K562 (cell line): ENCODE data around the gene ACTL10. TPM values are rescaled to one million over a fixed set of nuclear protein-coding genes. Genes with fewer than 3 reads are reported as not detected.

ENCODE experiments used
- ATF1 ChIP-seq, 2 experiments: fragments of 450-650 bp in 1 of 2; IDR thresholded peaks; 2 replicates each; pipeline ENCODE4 v1.6.1; 2016; ENCODE audit warnings: missing compliant biosample characterization in 1 of 2, missing genetic modification characterization in 1 of 2
- E2F4 ChIP-seq: sonication (generic); formaldehyde crosslinking; IDR thresholded peaks from 2 replicates; pipeline ENCODE4 v1.8.0; 2022; ENCODE audit warnings: mild to moderate bottlenecking, low read depth, missing genetic modification reagents
- GMEB1 ChIP-seq: fragments of 250-450 bp; sonication (Bioruptor Pico); IDR thresholded peaks from 2 replicates; pipeline ENCODE4 v1.4.0; 2020; ENCODE audit warnings: mild to moderate bottlenecking
- HMGN3 ChIP-seq: IDR thresholded peaks from 2 replicates; pipeline ENCODE4 v1.6.1; 2011; ENCODE audit warnings: borderline replicate concordance, low read depth, mild to moderate bottlenecking, mixed read lengths, low read length; ENCODE audit not compliant: insufficient read length; ENCODE audit errors: extremely low read depth
- HNRNPLL ChIP-seq: fragments of 200-400 bp; formaldehyde crosslinking; IDR thresholded peaks from 2 replicates; pipeline ENCODE4 v1.6.1; 2017; ENCODE audit warnings: low read length, low read depth, mild to moderate bottlenecking; ENCODE audit not compliant: poor library complexity, severe bottlenecking
- KDM2B ChIP-seq: fragments of 250-450 bp; sonication (Bioruptor Pico); IDR thresholded peaks from 2 replicates; pipeline ENCODE4 v1.8.0; 2021; ENCODE audit warnings: mild to moderate bottlenecking, moderate library complexity
- NEUROD1 ChIP-seq: fragments of 150-350 bp; IDR thresholded peaks from 2 replicates; pipeline ENCODE4 v1.6.1; 2014; ENCODE audit warnings: borderline replicate concordance, low read length, low read depth; ENCODE audit not compliant: partially characterized antibody
- PML ChIP-seq: IDR thresholded peaks from 2 replicates; pipeline ENCODE4 v1.6.1; 2012; ENCODE audit warnings: low read length, inconsistent platforms
- RBM14 ChIP-seq: fragments of 200-400 bp; formaldehyde crosslinking; IDR thresholded peaks from 2 replicates; pipeline ENCODE4 v1.6.1; 2018; ENCODE audit warnings: low read depth, mild to moderate bottlenecking, low read length, moderate library complexity, borderline replicate concordance; ENCODE audit not compliant: insufficient read depth
- RBM25 ChIP-seq: fragments of 200-400 bp; formaldehyde crosslinking; IDR thresholded peaks from 2 replicates; pipeline ENCODE4 v1.6.1; 2018; ENCODE audit warnings: low read length, low read depth, moderate library complexity; ENCODE audit not compliant: severe bottlenecking
- RFX5 ChIP-seq: IDR thresholded peaks from 2 replicates; pipeline ENCODE4 v1.6.1; 2011; ENCODE audit warnings: low read depth, mild to moderate bottlenecking, improper control_type of control experiment, low read length
- SAFB ChIP-seq: fragments of 200-400 bp; formaldehyde crosslinking; IDR thresholded peaks from 2 replicates; pipeline ENCODE4 v1.6.1; 2017; ENCODE audit warnings: low read depth, low read length, borderline replicate concordance
- SAP30 ChIP-seq: fragments of 200-600 bp; sonication (generic); IDR thresholded peaks from 2 replicates; pipeline ENCODE4 v1.6.1; 2012; ENCODE audit warnings: borderline replicate concordance, low read depth, mild to moderate bottlenecking, moderate library complexity, low read length, control low read depth, inconsistent platforms; ENCODE audit not compliant: insufficient read depth, poor library complexity, severe bottlenecking
- SPI1 ChIP-seq: IDR thresholded peaks from 2 replicates; pipeline ENCODE4 v1.6.1; 2011; ENCODE audit warnings: low read depth, low read length, control low read depth, borderline replicate concordance
- SRSF9 ChIP-seq: fragments of 200-400 bp; formaldehyde crosslinking; IDR thresholded peaks from 2 replicates; pipeline ENCODE4 v1.6.1; 2017; ENCODE audit warnings: low read depth, low read length, borderline replicate concordance
- TRIM24 ChIP-seq, 2 experiments: fragments of 450-650 bp; IDR thresholded peaks; 2 replicates each; pipeline ENCODE4 v1.6.1; 2016
- ZNF24 ChIP-seq: fragments of 450-650 bp; IDR thresholded peaks from 2 replicates; pipeline ENCODE4 v1.6.1; 2016
- ZNF644 ChIP-seq: fragments of 200-800 bp; sonication (Bioruptor generic); IDR thresholded peaks from 2 replicates; pipeline ENCODE4 v1.6.1; 2016; ENCODE audit warnings: low read depth, missing genetic modification characterization, missing compliant biosample characterization
- ZNF766 ChIP-seq: fragments of 200-800 bp; sonication (Bioruptor generic); conservative IDR thresholded peaks from 2 replicates; pipeline ENCODE4 v1.6.1; 2016; ENCODE audit warnings: missing genetic modification characterization, missing compliant biosample characterization
- ZSCAN32 ChIP-seq: fragments of 450-650 bp; formaldehyde crosslinking; IDR thresholded peaks from 2 replicates; pipeline ENCODE4 v1.4.0; 2020; ENCODE audit warnings: mild to moderate bottlenecking, moderate library complexity
- polyA plus RNA-seq, 8 experiments: library from polyadenylated mRNA; depleted of rRNA in 4 of 8; stranded (reverse) in 5 of 8; unstranded in 3 of 8; fragments of >200 nt; fragmentation: Nextera tagmentation in 2 of 8; fragmentation: Illumina TruSeq in 1 of 8; extraction: Ambion mirVana in 2 of 8; extraction: Trizol in 1 of 8; gene quantifications; 2 replicates each; pipeline versions ENCODE4 v1.2.1 to v1.2.3, GENCODE V29; 2011 to 2014; ENCODE audit warnings: inconsistent platforms in 1 of 8, missing spikeins in 1 of 8
- total RNA-seq, 7 experiments: library from RNA; depleted of rRNA in 6 of 7; stranded (reverse); fragments of >200 nt in 6 of 7; fragmentation: Illumina TruSeq in 2 of 7; extraction: Trizol in 2 of 7; gene quantifications; 2 replicates each; pipeline versions ENCODE4 v1.2.1 to v1.2.3, GENCODE V29; 2011 to 2021; ENCODE audit warnings: low replicate concordance in 1 of 7
- TF ChIP-seq, protein P1 (sequence below): fragments of 250-450 bp; sonication (Bioruptor Pico); IDR thresholded peaks from 2 replicates; pipeline ENCODE4 v1.5.0; 2022; ENCODE audit warnings: mild to moderate bottlenecking

The ACTL10 gene
- total and polyA plus RNA-seq, 9 of the 15 experiments (the other 6 are each of a cell fraction or from before 2014, with no cell fraction given): 0.07 to 0.14 TPM; not detected in 7

DNA sequence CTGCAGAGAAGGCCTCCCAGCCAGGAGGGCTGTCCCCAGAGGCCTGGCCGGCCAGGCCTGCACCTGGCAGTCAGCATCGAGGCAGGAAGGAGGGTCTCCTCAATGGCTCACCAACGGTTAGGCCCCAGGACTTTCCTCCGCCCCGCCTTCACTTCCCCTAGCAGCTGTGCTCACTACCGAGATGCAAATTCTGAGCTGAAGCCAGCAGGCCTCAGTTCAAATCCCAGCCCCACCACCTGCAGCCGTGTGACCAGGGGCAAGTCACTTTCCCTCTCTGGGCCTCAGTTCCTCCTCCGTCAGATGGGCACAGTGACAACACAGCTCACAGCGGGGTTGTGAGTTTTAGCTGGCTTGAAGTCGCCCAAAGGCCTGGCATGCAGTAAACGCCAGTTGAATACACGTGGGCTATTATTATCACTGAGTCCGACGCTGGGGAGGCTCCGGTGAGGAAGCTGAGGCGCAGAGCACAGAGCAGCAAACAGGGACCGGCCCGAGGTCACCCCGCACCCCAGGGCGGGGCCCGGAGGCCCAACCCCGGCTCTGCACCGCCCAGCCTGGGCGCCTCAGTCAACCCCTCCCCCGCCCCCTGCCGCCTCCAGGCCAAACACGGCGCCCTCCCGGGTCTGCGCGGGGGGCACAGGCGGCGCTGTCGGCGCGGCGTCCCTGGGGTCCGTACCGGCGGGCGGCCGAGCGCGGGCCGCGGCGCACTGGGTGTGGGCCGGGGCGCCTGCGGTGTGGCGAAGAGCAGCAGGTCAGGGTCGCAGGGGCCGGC lies 18.8 kb downstream of the ACTL10 start (continued):
- TF ChIP-seq, protein P1, sequence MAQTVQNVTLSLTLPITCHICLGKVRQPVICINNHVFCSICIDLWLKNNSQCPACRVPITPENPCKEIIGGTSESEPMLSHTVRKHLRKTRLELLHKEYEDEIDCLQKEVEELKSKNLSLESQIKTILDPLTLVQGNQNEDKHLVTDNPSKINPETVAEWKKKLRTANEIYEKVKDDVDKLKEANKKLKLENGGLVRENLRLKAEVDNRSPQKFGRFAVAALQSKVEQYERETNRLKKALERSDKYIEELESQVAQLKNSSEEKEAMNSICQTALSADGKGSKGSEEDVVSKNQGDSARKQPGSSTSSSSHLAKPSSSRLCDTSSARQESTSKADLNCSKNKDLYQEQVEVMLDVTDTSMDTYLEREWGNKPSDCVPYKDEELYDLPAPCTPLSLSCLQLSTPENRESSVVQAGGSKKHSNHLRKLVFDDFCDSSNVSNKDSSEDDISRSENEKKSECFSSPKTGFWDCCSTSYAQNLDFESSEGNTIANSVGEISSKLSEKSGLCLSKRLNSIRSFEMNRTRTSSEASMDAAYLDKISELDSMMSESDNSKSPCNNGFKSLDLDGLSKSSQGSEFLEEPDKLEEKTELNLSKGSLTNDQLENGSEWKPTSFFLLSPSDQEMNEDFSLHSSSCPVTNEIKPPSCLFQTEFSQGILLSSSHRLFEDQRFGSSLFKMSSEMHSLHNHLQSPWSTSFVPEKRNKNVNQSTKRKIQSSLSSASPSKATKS (CRISPR knock-in tag): no peak
- TF ChIP-seq HNRNPLL (no peak), SPI1 (peak; percentile 14; the same call in 1 of the 2 replicates), SAP30 (peak; percentile 52), ZNF644 (tag) (no peak), ATF1 (CRISPR knock-in tag; IDR thresholded peaks at IDR 0.05) (no peak), ATF1 (tag; IDR thresholded peaks at IDR 0.05) (no peak), HMGN3 (peak; percentile 16), KDM2B (no peak), GMEB1 (CRISPR knock-in tag) (no peak), SAFB (no peak), RFX5 (no peak), ZNF766 (CRISPR knock-in tag) (no peak), PML (no peak), E2F4 (no peak), RBM14 (no peak), SRSF9 (no peak), ZNF24 (no peak), RBM25 (no peak), ZSCAN32 (CRISPR knock-in tag) (no peak), NEUROD1 (no peak), TRIM24 (IDR thresholded peaks at IDR 0.05) (no peak)
